Measurements from ENCODE around the gene ANO6. TPM values are rescaled to one million over a fixed set of nuclear protein-coding genes. Genes with fewer than 3 reads are reported as not detected.

ANO6 gene
- total RNA-seq, 1 donor from 2014 or later = 46.2 TPM

DNA sequence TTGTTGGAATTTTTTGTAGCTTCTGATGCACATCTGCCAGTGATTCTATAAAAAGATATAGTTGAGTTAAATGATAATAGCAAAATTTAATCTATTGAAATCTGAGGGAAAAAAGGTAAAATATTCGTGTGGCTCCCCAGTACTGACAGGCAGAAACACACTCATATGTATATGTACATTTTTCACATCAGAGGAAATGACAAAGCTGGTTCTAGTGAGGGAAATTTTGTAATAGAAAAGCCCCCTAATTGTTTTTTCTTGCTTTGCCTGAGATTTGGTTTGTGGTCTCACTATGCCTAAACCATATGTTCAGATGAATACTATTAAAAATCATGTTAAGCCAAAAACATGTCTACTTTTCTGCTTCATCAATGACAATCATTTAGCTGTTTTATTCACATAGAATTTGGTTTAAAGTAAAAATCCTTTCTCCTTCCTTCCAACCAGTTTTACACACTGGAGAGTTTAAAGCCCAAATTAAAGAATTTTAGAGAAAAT is 203.5 kb downstream of the ANO6 start:
- Histone ChIP-seq H3K36me3 (peaks cover 85% of the 10 kb centered on the region), H3K27me3 (ENCODE audit: low read depth) (no peaks in the 10 kb centered on the region), H3K4me3 (no peak overlapping the region), H3K4me1 (peaks cover 11% of the 10 kb centered on the region), H3K27ac (replicated peaks) (no peak overlapping the region), H3K9me3 (replicated peaks) (no peaks in the 10 kb centered on the region)
- TF ChIP-seq, protein P1, sequence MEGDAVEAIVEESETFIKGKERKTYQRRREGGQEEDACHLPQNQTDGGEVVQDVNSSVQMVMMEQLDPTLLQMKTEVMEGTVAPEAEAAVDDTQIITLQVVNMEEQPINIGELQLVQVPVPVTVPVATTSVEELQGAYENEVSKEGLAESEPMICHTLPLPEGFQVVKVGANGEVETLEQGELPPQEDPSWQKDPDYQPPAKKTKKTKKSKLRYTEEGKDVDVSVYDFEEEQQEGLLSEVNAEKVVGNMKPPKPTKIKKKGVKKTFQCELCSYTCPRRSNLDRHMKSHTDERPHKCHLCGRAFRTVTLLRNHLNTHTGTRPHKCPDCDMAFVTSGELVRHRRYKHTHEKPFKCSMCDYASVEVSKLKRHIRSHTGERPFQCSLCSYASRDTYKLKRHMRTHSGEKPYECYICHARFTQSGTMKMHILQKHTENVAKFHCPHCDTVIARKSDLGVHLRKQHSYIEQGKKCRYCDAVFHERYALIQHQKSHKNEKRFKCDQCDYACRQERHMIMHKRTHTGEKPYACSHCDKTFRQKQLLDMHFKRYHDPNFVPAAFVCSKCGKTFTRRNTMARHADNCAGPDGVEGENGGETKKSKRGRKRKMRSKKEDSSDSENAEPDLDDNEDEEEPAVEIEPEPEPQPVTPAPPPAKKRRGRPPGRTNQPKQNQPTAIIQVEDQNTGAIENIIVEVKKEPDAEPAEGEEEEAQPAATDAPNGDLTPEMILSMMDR (IDR thresholded peaks at IDR 0.05; ENCODE audit: borderline replicate concordance) = no peak
- no peak for DNase-seq
- intact Hi-C loops (cut with micrococcal nuclease) = no loop called here

DNA sequence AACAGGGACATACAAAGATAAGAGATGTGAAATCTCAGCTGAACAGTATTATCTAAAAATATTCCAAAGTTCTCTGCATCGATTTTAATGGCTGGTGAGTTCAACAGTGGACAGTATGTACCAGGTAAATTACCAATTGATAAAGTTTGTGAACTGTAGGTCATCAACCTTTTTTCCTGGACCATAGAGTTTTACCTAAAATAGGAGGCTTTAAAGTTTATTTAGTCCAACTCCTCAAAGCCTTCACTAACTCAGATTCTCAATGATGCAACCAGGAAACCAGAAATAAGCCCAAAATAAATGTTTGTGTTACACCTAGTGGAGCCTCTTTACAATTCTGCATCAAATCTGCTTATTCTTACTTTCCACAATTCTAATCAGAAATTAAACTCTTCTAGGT is 205.8 kb downstream of the ANO6 start:
- no peaks in the 10 kb centered on the region for H3K9me3 ChIP-seq (replicated peaks)
- H3K36me3 ChIP-seq = peaks cover 85% of the 10 kb centered on the region
- TF ChIP-seq, protein P1 (IDR thresholded peaks at IDR 0.05; ENCODE audit: borderline replicate concordance) = no peak
- DNase-seq = no peak
- H3K4me1 ChIP-seq = peaks cover 3% of the 10 kb centered on the region
- no peaks in the 10 kb centered on the region for H3K27me3 ChIP-seq (ENCODE audit: low read depth)
- no peak overlapping the region for H3K27ac ChIP-seq (replicated peaks)
- intact Hi-C loops (cut with micrococcal nuclease) = no loop called here
- no peak overlapping the region for H3K4me3 ChIP-seq

DNA sequence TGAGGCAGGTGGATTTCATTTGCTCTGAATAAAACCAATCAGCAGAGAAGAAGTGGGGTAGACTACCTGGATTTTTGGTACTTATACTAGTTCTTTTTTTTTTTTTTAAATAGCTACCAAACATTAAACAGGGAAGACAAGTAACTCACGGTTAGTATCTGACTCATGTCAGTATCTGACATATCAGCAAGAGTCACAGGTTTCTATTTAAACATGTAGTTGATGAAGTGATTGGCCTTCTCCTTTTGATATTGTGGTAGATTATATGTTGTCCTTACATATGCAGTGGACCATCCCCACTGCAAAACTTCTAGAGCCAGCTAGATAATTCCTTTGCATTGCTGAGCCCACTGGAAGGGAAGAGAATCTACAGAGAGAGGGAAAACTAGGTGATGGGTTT is 208.0 kb downstream of the ANO6 start:
- Histone ChIP-seq H3K9me3 (replicated peaks) (no peaks in the 10 kb centered on the region), H3K36me3 (peaks cover 82% of the 10 kb centered on the region), H3K27me3 (ENCODE audit: low read depth) (no peaks in the 10 kb centered on the region), H3K4me3 (no peak overlapping the region), H3K4me1 (peaks cover 5% of the 10 kb centered on the region), H3K27ac (replicated peaks) (no peak overlapping the region)
- TF ChIP-seq, protein P1 (IDR thresholded peaks at IDR 0.05; ENCODE audit: borderline replicate concordance) = no peak
- DNase-seq = no peak
- intact Hi-C loops (cut with micrococcal nuclease) = no loop called here

- no peaks in the 10 kb centered on the region for H3K27me3 ChIP-seq (ENCODE audit: low read depth)
- peaks cover 5% of the 10 kb centered on the region for H3K4me1 ChIP-seq
- TF ChIP-seq, protein P1 (IDR thresholded peaks at IDR 0.05; ENCODE audit: borderline replicate concordance) = no peak
- no peak overlapping the region for H3K27ac ChIP-seq (replicated peaks)
- intact Hi-C loops (cut with micrococcal nuclease) = no loop called here
- no peak for DNase-seq
- H3K4me3 ChIP-seq = no peak overlapping the region
- peaks cover 89% of the 10 kb centered on the region for H3K36me3 ChIP-seq
- H3K9me3 ChIP-seq (replicated peaks) = no peaks in the 10 kb centered on the region
Measured at GRCh38 chr12:45425426-45425825, 209.5 kb downstream of the ANO6 start.

- Histone ChIP-seq H3K4me3 (no peak overlapping the region), H3K36me3 (peaks cover 90% of the 10 kb centered on the region), H3K9me3 (replicated peaks) (no peaks in the 10 kb centered on the region), H3K27me3 (ENCODE audit: low read depth) (no peaks in the 10 kb centered on the region), H3K27ac (replicated peaks) (peak overlapping the region; percentile 57), H3K4me1 (peaks cover 5% of the 10 kb centered on the region)
- TF ChIP-seq, protein P1 (IDR thresholded peaks at IDR 0.05; ENCODE audit: borderline replicate concordance) = no peak
- intact Hi-C loops (cut with micrococcal nuclease) = no loop called here
- DNase-seq = peak; percentile 19
Measured at GRCh38 chr12:45426294-45426693, 210.4 kb downstream of the ANO6 start.

Data from left ventricle myocardium inferior (tissue), 1 donor.